Smooth muscle cell (in vitro differentiated cells): Measurements from ENCODE around the gene EPOP. TPM values are rescaled to one million over a fixed set of nuclear protein-coding genes. Genes with fewer than 3 reads are reported as not detected.

ENCODE experiments used
- DNase-seq: peaks from one replicate; lab custom pipeline; 2025; ENCODE audit not compliant: unreplicated experiment; lab: John Stamatoyannopoulos, UW
- H2AFZ ChIP-seq: fragments of 200-600 bp; sonication (generic); 2 replicates; pipeline ENCODE4 v1.6.0; 2016; ENCODE audit warnings: antibody characterized with exemption, low read depth, mild to moderate bottlenecking
- H3F3A ChIP-seq: fragments of 200-600 bp; sonication (generic); 2 replicates; pipeline ENCODE4 v1.6.0; 2017; ENCODE audit warnings: antibody characterized with exemption, low read depth
- H3K27ac ChIP-seq: fragments of 200-600 bp; sonication (generic); 2 replicates; pipeline ENCODE4 v1.5.1; 2016; ENCODE audit warnings: low read depth, mild to moderate bottlenecking
- H3K27me3 ChIP-seq: fragments of 200-600 bp; sonication (generic); 2 replicates; pipeline ENCODE4 v1.6.1; 2016; ENCODE audit warnings: low read depth, mild to moderate bottlenecking
- H3K36me3 ChIP-seq: fragments of 200-600 bp; sonication (generic); 2 replicates; pipeline ENCODE4 v1.5.1; 2016; ENCODE audit warnings: low read depth
- H3K4me1 ChIP-seq: fragments of 200-600 bp; sonication (generic); 2 replicates; pipeline ENCODE4 v1.5.1; 2016; ENCODE audit warnings: low read depth
- H3K4me2 ChIP-seq: fragments of 200-600 bp; sonication (generic); 2 replicates; pipeline ENCODE4 v1.6.0; 2016; ENCODE audit warnings: mild to moderate bottlenecking
- H3K4me3 ChIP-seq: fragments of 200-600 bp; sonication (generic); 2 replicates; pipeline ENCODE4 v1.5.1; 2016; ENCODE audit warnings: mild to moderate bottlenecking
- H3K79me2 ChIP-seq: fragments of 200-600 bp; sonication (generic); 2 replicates; pipeline ENCODE4 v1.6.0; 2016; ENCODE audit warnings: low read depth, mild to moderate bottlenecking
- H3K9ac ChIP-seq: fragments of 200-600 bp; sonication (generic); 2 replicates; pipeline ENCODE4 v1.6.0; 2016; ENCODE audit warnings: low read depth
- H3K9me3 ChIP-seq: fragments of 200-600 bp; sonication (generic); replicated peaks from 2 replicates; pipeline ENCODE4 v1.5.1; 2016; ENCODE audit warnings: low read depth
- H4K20me1 ChIP-seq: fragments of 200-600 bp; sonication (generic); 2 replicates; pipeline ENCODE4 v1.6.0; 2016; ENCODE audit warnings: low read depth
- WGBS: methylation state at CpG from one replicate; pipeline ENCODE4 v1.1.7; 2016; ENCODE audit warnings: low lambda C conversion rate; 5-methylcytosine and 5-hydroxymethylcytosine counted together
- polyA plus RNA-seq: library from polyadenylated mRNA; unstranded; fragments of >200 nt; fragmentation: Nextera tagmentation; extraction: Ambion mirVana; gene quantifications from 2 replicates; pipeline ENCODE4 v1.2.1, GENCODE V29; 2016
- total RNA-seq: library from RNA; depleted of rRNA; stranded (reverse); fragments of >200 nt; gene quantifications from 2 replicates; pipeline ENCODE4 v1.2.3, GENCODE V29; 2014
- TF ChIP-seq, protein P1 (sequence below): fragments of 200-600 bp; sonication (generic); IDR thresholded peaks from 2 replicates; pipeline ENCODE4 v1.5.1; 2017; ENCODE audit warnings: borderline replicate concordance, mild to moderate bottlenecking, antibody characterized with exemption; ENCODE audit not compliant: insufficient read depth, poor library complexity, severe bottlenecking

The EPOP gene
- total and polyA plus RNA-seq, 2 experiments from 2014 or later: 0.40 to 0.85 TPM

- DNase-seq: peak; percentile 70
These were observed 27.6 kb upstream of the EPOP start for GRCh38 chr17:38702166-38702915.

GRCh38 chr17:38701504-38702165, 26.9 kb upstream of the EPOP start:
- Histone ChIP-seq H3K9ac (peak overlapping the region; percentile 84), H2AFZ (peak overlapping the region; percentile 80), H3K9me3 (no peaks in the 10 kb centered on the region), H3K27ac (peak overlapping the region; percentile 80), H4K20me1 (peaks cover 6% of the 10 kb centered on the region), H3F3A (peaks cover 13% of the 10 kb centered on the region), H3K27me3 (no peaks in the 10 kb centered on the region), H3K4me1 (peaks cover 12% of the 10 kb centered on the region), H3K4me3 (peak overlapping the region; percentile 98), H3K36me3 (no peaks in the 10 kb centered on the region), H3K4me2 (peak overlapping the region; percentile 91), H3K79me2 (no peaks in the 10 kb centered on the region)
- peak; percentile 45 for DNase-seq
- 6% methylated on average over 25 of the region's 25 CpGs for WGBS
- TF ChIP-seq, protein P1, sequence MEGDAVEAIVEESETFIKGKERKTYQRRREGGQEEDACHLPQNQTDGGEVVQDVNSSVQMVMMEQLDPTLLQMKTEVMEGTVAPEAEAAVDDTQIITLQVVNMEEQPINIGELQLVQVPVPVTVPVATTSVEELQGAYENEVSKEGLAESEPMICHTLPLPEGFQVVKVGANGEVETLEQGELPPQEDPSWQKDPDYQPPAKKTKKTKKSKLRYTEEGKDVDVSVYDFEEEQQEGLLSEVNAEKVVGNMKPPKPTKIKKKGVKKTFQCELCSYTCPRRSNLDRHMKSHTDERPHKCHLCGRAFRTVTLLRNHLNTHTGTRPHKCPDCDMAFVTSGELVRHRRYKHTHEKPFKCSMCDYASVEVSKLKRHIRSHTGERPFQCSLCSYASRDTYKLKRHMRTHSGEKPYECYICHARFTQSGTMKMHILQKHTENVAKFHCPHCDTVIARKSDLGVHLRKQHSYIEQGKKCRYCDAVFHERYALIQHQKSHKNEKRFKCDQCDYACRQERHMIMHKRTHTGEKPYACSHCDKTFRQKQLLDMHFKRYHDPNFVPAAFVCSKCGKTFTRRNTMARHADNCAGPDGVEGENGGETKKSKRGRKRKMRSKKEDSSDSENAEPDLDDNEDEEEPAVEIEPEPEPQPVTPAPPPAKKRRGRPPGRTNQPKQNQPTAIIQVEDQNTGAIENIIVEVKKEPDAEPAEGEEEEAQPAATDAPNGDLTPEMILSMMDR: no peak

More at GRCh38 chr17:38702166-38702915, 27.6 kb upstream of the EPOP start:
- peak overlapping the region; percentile 84 for H3K9ac ChIP-seq
- peak overlapping the region; percentile 80 for H2AFZ ChIP-seq
- peak overlapping the region; percentile 80 for H3K27ac ChIP-seq
- H3K4me1 ChIP-seq: peaks cover 12% of the 10 kb centered on the region
- H3K27me3 ChIP-seq: no peaks in the 10 kb centered on the region
- H3K4me2 ChIP-seq: peak overlapping the region; percentile 91
- 1% methylated on average over 38 of the region's 81 CpGs for WGBS
- H3F3A ChIP-seq: peaks cover 13% of the 10 kb centered on the region
- H3K9me3 ChIP-seq: no peaks in the 10 kb centered on the region
- H3K4me3 ChIP-seq: peak overlapping the region; percentile 98
- peaks cover 13% of the 10 kb centered on the region for H4K20me1 ChIP-seq
- TF ChIP-seq, protein P1: no peak
- H3K79me2 ChIP-seq: no peaks in the 10 kb centered on the region
- H3K36me3 ChIP-seq: no peaks in the 10 kb centered on the region

DNA sequence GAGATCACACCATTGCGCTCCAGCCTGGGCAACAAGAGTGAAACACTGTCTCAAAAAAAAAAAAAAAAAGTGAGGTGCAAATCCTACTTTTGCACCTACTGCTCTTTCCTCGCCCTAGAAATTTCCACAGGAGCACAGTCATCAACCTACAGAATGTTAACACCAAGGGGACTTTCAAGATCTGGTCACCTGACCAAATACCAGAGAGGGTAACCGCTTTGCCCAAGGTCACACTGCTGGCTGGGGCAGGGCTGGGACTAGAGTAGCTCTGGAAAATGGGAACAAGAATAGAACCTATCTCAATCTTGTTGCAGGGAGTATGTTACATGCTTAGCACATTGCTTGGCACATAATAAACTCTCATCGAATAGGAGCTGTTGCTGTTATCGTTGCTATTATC, 24.0 kb upstream of the EPOP start:
- Histone ChIP-seq H3K9me3 (no peaks in the 10 kb centered on the region), H3K36me3 (no peaks in the 10 kb centered on the region), H3K27ac (no peak overlapping the region), H4K20me1 (no peaks in the 10 kb centered on the region), H3K4me1 (peaks cover 7% of the 10 kb centered on the region), H3K79me2 (no peaks in the 10 kb centered on the region), H2AFZ (no peak overlapping the region), H3K9ac (no peak overlapping the region), H3K4me2 (no peak overlapping the region), H3F3A (peaks cover 13% of the 10 kb centered on the region), H3K27me3 (no peaks in the 10 kb centered on the region), H3K4me3 (no peak overlapping the region)
- TF ChIP-seq, protein P1: no peak
- WGBS: 94% methylated on average over 5 of the region's 5 CpGs
- DNase-seq: no peak
